Vagina (tissue), 2 donors: ENCODE results near the gene ZNF787. TPM values are rescaled to one million over a fixed set of nuclear protein-coding genes. Genes with fewer than 3 reads are reported as not detected.

Experiments used
- DNase-seq, 2 donors: peaks; one replicate each; pipeline ENCODE4 v3.0.0-alpha.2; 2017; ENCODE audit errors: extremely low spot score in 2 of 2
- H3K27ac ChIP-seq: fragments of 200-600 bp; sonication (generic); one replicate; pipeline ENCODE4 v1.5.1; 2019
- H3K27me3 ChIP-seq: fragments of 200-600 bp; sonication (generic); one replicate; pipeline ENCODE4 v1.5.1; 2019
- H3K36me3 ChIP-seq, 2 donors: fragments of 200-600 bp; sonication (generic); one replicate each; pipeline ENCODE4 v1.5.1; 2017 to 2019
- H3K4me1 ChIP-seq: fragments of 200-600 bp; sonication (generic); one replicate; pipeline ENCODE4 v1.5.1; 2019
- H3K4me3 ChIP-seq, 2 donors: fragments of 200-600 bp; sonication (generic); 1 replicate in 1 of 2; 2 replicates in 1 of 2; pipeline ENCODE4 v1.5.1; 2016 to 2019
- H3K9me3 ChIP-seq: fragments of 200-600 bp; sonication (generic); one replicate; pipeline ENCODE4 v1.5.1; 2019
- CTCF ChIP-seq, 3 experiments: fragments of 450-650 bp in 2 of 3; fragments of 200-600 bp in 1 of 3; sonication (generic) in 1 of 3; IDR thresholded peaks; one replicate each; pipeline ENCODE4 v1.5.1; 2017 to 2019; ENCODE audit warnings: antibody characterized with exemption in 3 of 3, mild to moderate bottlenecking in 2 of 3, moderate library complexity in 2 of 3
- POLR2A ChIP-seq, 2 donors: fragments of 450-650 bp; IDR thresholded peaks; one replicate each; pipeline ENCODE4 v1.6.1; 2017; ENCODE audit warnings: antibody characterized with exemption in 2 of 2, mild to moderate bottlenecking in 2 of 2, moderate library complexity in 2 of 2
- POLR2AphosphoS5 ChIP-seq, 2 donors: sonication (generic); formaldehyde crosslinking; IDR thresholded peaks; one replicate each; pipeline ENCODE4 v1.9.0; 2017; ENCODE audit warnings: antibody characterized with exemption in 2 of 2, mild to moderate bottlenecking in 2 of 2, low read depth in 1 of 2; ENCODE audit not compliant: insufficient read depth in 1 of 2
- intact Hi-C: fragments of 100-400 bp; cut with DNase I; formaldehyde crosslinking; loops from one replicate; pipeline ENCODE4 v1.15.1; 2023
- total RNA-seq: library from RNA; depleted of rRNA; stranded (reverse); fragments of >200 nt; gene quantifications from one replicate; pipeline ENCODE4 v1.2.3, GENCODE V29; 2016

The ZNF787 gene
- total RNA-seq, 1 donor from 2014 or later = 13.5 TPM

- intact Hi-C loops = loop anchor here (5.0 kb wide), 1 partner anchor 34 kb away; no protein-coding TSS in a partner anchor
These were observed 20.4 kb upstream of the ZNF787 start for GRCh38 chr19:56141417-56141993.

GRCh38 chr19:56140583-56141416 is 19.7 kb upstream of the ZNF787 start, which contains the start of gene ZNF444:
Gene ZNF444, plus strand, starts transcription at chr19:56141287. Its CDS starts 5,625 bp downstream, at chr19:56146912.
- Histone ChIP-seq H3K36me3 (no peaks in the 10 kb centered on the region), H3K4me3 (peak within 1 kb of the TSS; percentile 57 to 76), H3K27ac (peak within 1 kb of the TSS; percentile 88), H3K4me1 (peaks cover 27% of the 10 kb centered on the region), H3K9me3 (no peaks in the 10 kb centered on the region), H3K27me3 (no peaks in the 10 kb centered on the region)
- TF ChIP-seq POLR2AphosphoS5 (IDR thresholded peaks at IDR 0.05; ENCODE audit: insufficient read depth in 1 of 2, low read depth in 1 of 2) (peak; percentile 90 to 100), CTCF (IDR thresholded peaks at IDR 0.05) (no peak), POLR2A (IDR thresholded peaks at IDR 0.05) (peak in 1 of 2 donors; percentile 29)
- intact Hi-C loops = loop anchor here (5.0 kb wide), 1 partner anchor 33 kb away; no protein-coding TSS in a partner anchor
- DNase-seq = peak; percentile 99 to 100

More at GRCh38 chr19:56141417-56141993, 20.4 kb upstream of the ZNF787 start:
- Histone ChIP-seq H3K9me3 (no peaks in the 10 kb centered on the region), H3K4me1 (peaks cover 27% of the 10 kb centered on the region), H3K27ac (peak overlapping the region; percentile 88), H3K36me3 (no peaks in the 10 kb centered on the region), H3K4me3 (peak overlapping the region; percentile 57 to 76), H3K27me3 (no peaks in the 10 kb centered on the region)
- DNase-seq = no peak
- TF ChIP-seq POLR2A (IDR thresholded peaks at IDR 0.05) (no peak), POLR2AphosphoS5 (IDR thresholded peaks at IDR 0.05; ENCODE audit: insufficient read depth in 1 of 2, low read depth in 1 of 2) (no peak), CTCF (IDR thresholded peaks at IDR 0.05) (no peak)

GRCh38 chr19:56139847-56140582 is 18.9 kb upstream of the ZNF787 start:
- Histone ChIP-seq H3K27me3 (no peaks in the 10 kb centered on the region), H3K36me3 (no peaks in the 10 kb centered on the region), H3K4me1 (peaks cover 27% of the 10 kb centered on the region), H3K4me3 (peak overlapping the region; percentile 57 to 76), H3K27ac (peak overlapping the region; percentile 88), H3K9me3 (no peaks in the 10 kb centered on the region)
- DNase-seq = no peak
- intact Hi-C loops = loop anchor here (5.0 kb wide), 1 partner anchor 33 kb away; no protein-coding TSS in a partner anchor
- TF ChIP-seq POLR2AphosphoS5 (IDR thresholded peaks at IDR 0.05; ENCODE audit: insufficient read depth in 1 of 2, low read depth in 1 of 2) = no peak
- no peak for TF ChIP-seq CTCF (IDR thresholded peaks at IDR 0.05)
- no peak for TF ChIP-seq POLR2A (IDR thresholded peaks at IDR 0.05)

- DNase-seq = no peak
- Histone ChIP-seq H3K27ac (no peak overlapping the region), H3K4me3 (no peak overlapping the region), H3K27me3 (no peaks in the 10 kb centered on the region), H3K36me3 (no peaks in the 10 kb centered on the region), H3K9me3 (no peaks in the 10 kb centered on the region), H3K4me1 (peaks cover 23% of the 10 kb centered on the region)
- TF ChIP-seq POLR2AphosphoS5 (IDR thresholded peaks at IDR 0.05; ENCODE audit: insufficient read depth in 1 of 2, low read depth in 1 of 2) (no peak), POLR2A (IDR thresholded peaks at IDR 0.05) (no peak), CTCF (IDR thresholded peaks at IDR 0.05) (no peak)
- intact Hi-C loops = no loop called here
These were observed 17.0 kb upstream of the ZNF787 start for GRCh38 chr19:56138069-56138468.
